ENCODE measurements around the gene KRTAP29-1.

- TF ChIP-seq CTCF (conservative IDR thresholded peaks at IDR 0.05; ENCODE audit: low read depth in 2 of 2) (no peak), EZH2phosphoT487 (IDR thresholded peaks at IDR 0.05; ENCODE audit: unreplicated experiment) (no peak), JUNB (IDR thresholded peaks at IDR 0.05; ENCODE audit: unreplicated experiment) (no peak), POLR2AphosphoS5 (IDR thresholded peaks at IDR 0.05; ENCODE audit: low read depth) (no peak), REST (IDR thresholded peaks at IDR 0.05; ENCODE audit: unreplicated experiment) (no peak)
Observed at GRCh38 chr17:41307647-41308046, 5.0 kb upstream of the KRTAP29-1 start.
